Measurements from ENCODE around the gene P3H1.

DNA sequence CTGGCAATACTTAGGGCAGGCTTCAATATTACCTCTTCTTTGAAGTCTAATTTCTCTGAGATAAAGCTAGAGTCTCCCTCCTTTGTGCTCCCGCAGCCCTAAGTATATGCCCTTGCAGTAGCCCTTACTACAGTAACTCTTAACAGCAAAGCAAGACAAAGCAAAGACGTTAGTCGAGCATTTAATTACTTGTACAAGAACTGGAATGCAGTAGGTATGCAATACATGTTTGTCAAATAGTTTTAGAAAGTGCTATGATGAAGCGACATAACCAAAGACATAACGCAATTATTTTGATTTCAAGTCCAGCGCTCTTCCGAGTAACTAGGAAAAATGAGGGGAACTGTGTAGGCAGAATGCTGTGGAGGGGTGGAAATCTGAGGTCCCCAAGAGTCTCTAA is 1.6 kb downstream of the P3H1 start:
- TF ChIP-seq, protein P1, sequence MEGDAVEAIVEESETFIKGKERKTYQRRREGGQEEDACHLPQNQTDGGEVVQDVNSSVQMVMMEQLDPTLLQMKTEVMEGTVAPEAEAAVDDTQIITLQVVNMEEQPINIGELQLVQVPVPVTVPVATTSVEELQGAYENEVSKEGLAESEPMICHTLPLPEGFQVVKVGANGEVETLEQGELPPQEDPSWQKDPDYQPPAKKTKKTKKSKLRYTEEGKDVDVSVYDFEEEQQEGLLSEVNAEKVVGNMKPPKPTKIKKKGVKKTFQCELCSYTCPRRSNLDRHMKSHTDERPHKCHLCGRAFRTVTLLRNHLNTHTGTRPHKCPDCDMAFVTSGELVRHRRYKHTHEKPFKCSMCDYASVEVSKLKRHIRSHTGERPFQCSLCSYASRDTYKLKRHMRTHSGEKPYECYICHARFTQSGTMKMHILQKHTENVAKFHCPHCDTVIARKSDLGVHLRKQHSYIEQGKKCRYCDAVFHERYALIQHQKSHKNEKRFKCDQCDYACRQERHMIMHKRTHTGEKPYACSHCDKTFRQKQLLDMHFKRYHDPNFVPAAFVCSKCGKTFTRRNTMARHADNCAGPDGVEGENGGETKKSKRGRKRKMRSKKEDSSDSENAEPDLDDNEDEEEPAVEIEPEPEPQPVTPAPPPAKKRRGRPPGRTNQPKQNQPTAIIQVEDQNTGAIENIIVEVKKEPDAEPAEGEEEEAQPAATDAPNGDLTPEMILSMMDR (IDR thresholded peaks at IDR 0.05) = no peak
- TF ChIP-seq POLR2A (IDR thresholded peaks at IDR 0.05) = no peak
